Measurements from ENCODE around the gene TRIM65.
"Not testable (repeated sequence)": the region's sequence is repeated elsewhere in the genome, so short reads cannot be mapped to it uniquely, and the experiment has no call there.

GRCh38 chr17:75868730-75869281 is 27.9 kb downstream of the TRIM65 start:
- not testable (repeated sequence) for TF ChIP-seq CTCF, POLR2AphosphoS5 (IDR thresholded peaks at IDR 0.05)
